ENCODE results near the gene SHANK3.

SHANK3 gene

GRCh38 chr22:50678651-50679521 lies 6.3 kb downstream of the SHANK3 start:
- DNase-seq: no peak

GRCh38 chr22:50683086-50683993 lies 10.7 kb downstream of the SHANK3 start:
- no peak for DNase-seq

GRCh38 chr22:50683994-50684371 lies 11.4 kb downstream of the SHANK3 start:
- DNase-seq: no peak

- DNase-seq: no peak
These were observed 11.9 kb downstream of the SHANK3 start for GRCh38 chr22:50684501-50684900.

- DNase-seq: no peak
These were observed 12.4 kb downstream of the SHANK3 start for GRCh38 chr22:50684986-50685385.

- no peak for DNase-seq
These were observed 14.2 kb downstream of the SHANK3 start for GRCh38 chr22:50686794-50687193.

- no peak for DNase-seq
These were observed 15.2 kb downstream of the SHANK3 start for GRCh38 chr22:50687829-50688228.

- no peak for DNase-seq
These were observed 15.8 kb downstream of the SHANK3 start for GRCh38 chr22:50688448-50688847.

- peak; percentile 71 for DNase-seq
These were observed 18.9 kb downstream of the SHANK3 start for GRCh38 chr22:50691521-50691920.

- DNase-seq: no peak
These were observed 20.8 kb downstream of the SHANK3 start for GRCh38 chr22:50693462-50693861.

GRCh38 chr22:50694099-50694605 lies 21.5 kb downstream of the SHANK3 start:
- peak; percentile 32 for DNase-seq

- DNase-seq: no peak
These were observed 22.3 kb downstream of the SHANK3 start for GRCh38 chr22:50694766-50695420.

GRCh38 chr22:50695421-50696250 lies 23.0 kb downstream of the SHANK3 start:
- no peak for DNase-seq

GRCh38 chr22:50696251-50696798 lies 23.7 kb downstream of the SHANK3 start:
- DNase-seq: no peak

- DNase-seq: no peak
These were observed 24.4 kb downstream of the SHANK3 start for GRCh38 chr22:50696799-50697561.

- DNase-seq: no peak
These were observed 25.3 kb downstream of the SHANK3 start for GRCh38 chr22:50697667-50698506.

- no peak for DNase-seq
These were observed 25.9 kb downstream of the SHANK3 start for GRCh38 chr22:50698546-50698945.

- no peak for DNase-seq
These were observed 26.6 kb downstream of the SHANK3 start for GRCh38 chr22:50699001-50699755.

- DNase-seq: no peak
These were observed 27.2 kb downstream of the SHANK3 start for GRCh38 chr22:50699756-50700386.

Data from RPMI8226 (cell line).